ENCODE results near the gene GPR37L1.

Gene GPR37L1

GRCh38 chr1:202163281-202164270 is 40.9 kb downstream of the GPR37L1 start:
- no peak for TF ChIP-seq TEAD4 (IDR thresholded peaks at IDR 0.05)
- TF ChIP-seq TCF12 (IDR thresholded peaks at IDR 0.05; ENCODE audit: low read depth), result no peak
- no peak for TF ChIP-seq CREB1 (IDR thresholded peaks at IDR 0.05; ENCODE audit: low read depth)
- no peak for TF ChIP-seq EGR1 (IDR thresholded peaks at IDR 0.05)
- no peak for TF ChIP-seq YY1 (IDR thresholded peaks at IDR 0.05; ENCODE audit: low read depth)
- TF ChIP-seq TAF1 (IDR thresholded peaks at IDR 0.05; ENCODE audit: low read depth), result no peak
- no peak for TF ChIP-seq MAX (IDR thresholded peaks at IDR 0.05)
- TF ChIP-seq USF1 (IDR thresholded peaks at IDR 0.05), result no peak
- no peak for TF ChIP-seq FOXM1 (IDR thresholded peaks at IDR 0.05; ENCODE audit: borderline replicate concordance, low read depth)
- TF ChIP-seq RAD21 (IDR thresholded peaks at IDR 0.05; ENCODE audit: low read depth), result no peak
- no peak for TF ChIP-seq ZBTB7A (IDR thresholded peaks at IDR 0.05; ENCODE audit: low read depth)
- TF ChIP-seq EP300 (IDR thresholded peaks at IDR 0.05; ENCODE audit: borderline replicate concordance), result no peak
- no peak for TF ChIP-seq NFIC (IDR thresholded peaks at IDR 0.05)
- no peak for TF ChIP-seq CEBPB (IDR thresholded peaks at IDR 0.05)
- no peak for TF ChIP-seq REST (IDR thresholded peaks at IDR 0.05; ENCODE audit: low read depth)

- TF ChIP-seq EGR1 (IDR thresholded peaks at IDR 0.05), result no peak
- no peak for TF ChIP-seq TCF12 (IDR thresholded peaks at IDR 0.05; ENCODE audit: low read depth)
- no peak for TF ChIP-seq MAX (IDR thresholded peaks at IDR 0.05)
- TF ChIP-seq CREB1 (IDR thresholded peaks at IDR 0.05; ENCODE audit: low read depth), result no peak
- no peak for TF ChIP-seq NFIC (IDR thresholded peaks at IDR 0.05)
- TF ChIP-seq ZBTB7A (IDR thresholded peaks at IDR 0.05; ENCODE audit: low read depth), result no peak
- no peak for TF ChIP-seq CEBPB (IDR thresholded peaks at IDR 0.05)
- TF ChIP-seq YY1 (IDR thresholded peaks at IDR 0.05; ENCODE audit: low read depth), result no peak
- no peak for TF ChIP-seq RAD21 (IDR thresholded peaks at IDR 0.05; ENCODE audit: low read depth)
- TF ChIP-seq USF1 (IDR thresholded peaks at IDR 0.05), result no peak
These were observed 41.7 kb downstream of the GPR37L1 start for GRCh38 chr1:202164271-202165037.

GRCh38 chr1:202165267-202165941 is 42.7 kb downstream of the GPR37L1 start:
- TF ChIP-seq USF1 (IDR thresholded peaks at IDR 0.05), result no peak
- no peak for TF ChIP-seq TCF12 (IDR thresholded peaks at IDR 0.05; ENCODE audit: low read depth)
- TF ChIP-seq CEBPB (IDR thresholded peaks at IDR 0.05), result no peak
- TF ChIP-seq RAD21 (IDR thresholded peaks at IDR 0.05; ENCODE audit: low read depth), result no peak
- TF ChIP-seq NFIC (IDR thresholded peaks at IDR 0.05), result no peak

- TF ChIP-seq RAD21 (IDR thresholded peaks at IDR 0.05; ENCODE audit: low read depth), result no peak
- TF ChIP-seq TEAD4 (IDR thresholded peaks at IDR 0.05), result no peak
- TF ChIP-seq CREB1 (IDR thresholded peaks at IDR 0.05; ENCODE audit: low read depth), result no peak
- TF ChIP-seq CEBPB (IDR thresholded peaks at IDR 0.05), result no peak
- TF ChIP-seq REST (IDR thresholded peaks at IDR 0.05; ENCODE audit: low read depth), result no peak
- TF ChIP-seq USF1 (IDR thresholded peaks at IDR 0.05), result no peak
- no peak for TF ChIP-seq MAX (IDR thresholded peaks at IDR 0.05)
These were observed 43.5 kb downstream of the GPR37L1 start for GRCh38 chr1:202165942-202166843.
